GM23338 (cell line): ENCODE measurements around the gene IL13RA2. TPM values are rescaled to one million over a fixed set of nuclear protein-coding genes. Genes with fewer than 3 reads are reported as not detected.

Source experiments
- ATAC-seq: fragments of 200-7000 bp; cut with Tn5 transposase; 3 replicates; pipeline ENCODE4 v1.9.1; 2020
- DNase-seq: peaks from one replicate; pipeline ENCODE4 v3.0.0-alpha.2; 2015; ENCODE audit warnings: low spot score
- H2AFZ ChIP-seq: fragments of 200-600 bp; sonication (generic); 2 replicates; pipeline ENCODE4 v1.8.0; 2016; ENCODE audit warnings: antibody characterized with exemption, mild to moderate bottlenecking, moderate library complexity
- H3F3A ChIP-seq: fragments of 200-600 bp; sonication (generic); replicated peaks from 2 replicates; pipeline ENCODE4 v1.8.0; 2017; ENCODE audit warnings: antibody characterized with exemption, mixed run types, low read depth
- H3K27ac ChIP-seq: fragments of 200-600 bp; sonication (generic); 2 replicates; pipeline ENCODE4 v1.6.1; 2016; ENCODE audit warnings: low read depth
- H3K27me3 ChIP-seq: fragments of 200-600 bp; sonication (generic); 2 replicates; pipeline ENCODE4 v1.8.0; 2016; ENCODE audit warnings: mild to moderate bottlenecking, mixed run types, moderate library complexity; ENCODE audit not compliant: insufficient read depth
- H3K36me3 ChIP-seq: fragments of 200-600 bp; sonication (generic); 2 replicates; pipeline ENCODE4 v1.8.0; 2016; ENCODE audit warnings: mild to moderate bottlenecking; ENCODE audit not compliant: insufficient read depth
- H3K4me1 ChIP-seq: fragments of 200-600 bp; sonication (generic); 2 replicates; pipeline ENCODE4 v1.8.0; 2016; ENCODE audit warnings: mild to moderate bottlenecking, moderate library complexity; ENCODE audit not compliant: insufficient read depth
- H3K4me2 ChIP-seq: fragments of 200-600 bp; sonication (generic); 2 replicates; pipeline ENCODE4 v1.7.1; 2017; ENCODE audit warnings: mixed run types
- H3K4me3 ChIP-seq: fragments of 200-600 bp; sonication (generic); 2 replicates; pipeline ENCODE4 v1.6.1; 2016; ENCODE audit warnings: mixed run types
- H3K79me2 ChIP-seq: fragments of 200-600 bp; sonication (generic); replicated peaks from 2 replicates; pipeline ENCODE4 v1.8.0; 2017; ENCODE audit warnings: mild to moderate bottlenecking; ENCODE audit not compliant: insufficient read depth
- H3K9me2 ChIP-seq: fragments of 200-600 bp; sonication (generic); 2 replicates; pipeline ENCODE4 v1.8.0; 2017; ENCODE audit not compliant: insufficient read depth
- H4K20me1 ChIP-seq: fragments of 200-600 bp; sonication (generic); replicated peaks from 2 replicates; pipeline ENCODE4 v1.8.0; 2017; ENCODE audit warnings: mild to moderate bottlenecking; ENCODE audit not compliant: insufficient read depth
- H3K27ac Mint-ChIP-seq: 2 replicates; pipeline ENCODE4 v1.8.0; 2020; ENCODE audit warnings: inconsistent platforms, mild to moderate bottlenecking, moderate library complexity, mixed read lengths
- H3K27me3 Mint-ChIP-seq: 3 replicates; pipeline ENCODE4 v1.8.0; 2022; ENCODE audit warnings: low read depth, mild to moderate bottlenecking, moderate library complexity, mixed read lengths, inconsistent platforms; ENCODE audit not compliant: insufficient read depth, poor library complexity
- H3K36me3 Mint-ChIP-seq: 3 replicates; pipeline ENCODE4 v1.8.0; 2021; ENCODE audit warnings: low read depth, mild to moderate bottlenecking, inconsistent platforms, moderate library complexity, mixed read lengths
- H3K4me1 Mint-ChIP-seq: 3 replicates; pipeline ENCODE4 v1.8.0; 2020; ENCODE audit warnings: mild to moderate bottlenecking, inconsistent platforms, mixed read lengths
- H3K4me3 Mint-ChIP-seq: 3 replicates; pipeline ENCODE4 v1.8.0; 2021; ENCODE audit warnings: moderate library complexity, mild to moderate bottlenecking, inconsistent platforms, mixed read lengths
- H3K9me3 Mint-ChIP-seq: 3 replicates; pipeline ENCODE4 v1.8.0; 2020; ENCODE audit warnings: moderate library complexity, mild to moderate bottlenecking, inconsistent platforms, mixed read lengths
- CREB1 ChIP-seq: fragments of 250-450 bp; sonication (Bioruptor Pico); IDR thresholded peaks from 2 replicates; pipeline ENCODE4 v1.5.0; 2020; ENCODE audit warnings: low read depth, mild to moderate bottlenecking, moderate library complexity
- EZH2 ChIP-seq: fragments of 200-600 bp; sonication (generic); IDR thresholded peaks from one replicate; pipeline ENCODE4 v1.8.0; 2017; ENCODE audit warnings: antibody characterized with exemption, mild to moderate bottlenecking, low read depth; ENCODE audit not compliant: unreplicated experiment
- EZH2phosphoT487 ChIP-seq: fragments of 200-600 bp; sonication (generic); IDR thresholded peaks from one replicate; pipeline ENCODE4 v1.8.1; 2018; ENCODE audit warnings: antibody characterized with exemption; ENCODE audit not compliant: unreplicated experiment
- NANOG ChIP-seq: IDR thresholded peaks from 2 replicates; pipeline ENCODE4 v1.6.1; 2016; ENCODE audit warnings: antibody characterized with exemption, borderline replicate concordance
- ZNF114 ChIP-seq: fragments of 250-450 bp; sonication (Bioruptor Pico); IDR thresholded peaks from 2 replicates; pipeline ENCODE4 v1.5.0; 2020; ENCODE audit warnings: mild to moderate bottlenecking, moderate library complexity
- ZNF462 ChIP-seq: fragments of 250-450 bp; sonication (Bioruptor Pico); IDR thresholded peaks from 2 replicates; pipeline ENCODE4 v1.5.0; 2020; ENCODE audit warnings: mild to moderate bottlenecking, moderate library complexity
- polyA plus RNA-seq: library from polyadenylated mRNA; unstranded; fragments of >200 nt; fragmentation: Nextera tagmentation; extraction: Ambion mirVana; gene quantifications from 2 replicates; pipeline ENCODE4 v1.2.1, GENCODE V29; 2016
- total RNA-seq: library from RNA; depleted of rRNA; stranded (reverse); fragments of >200 nt; shearing (Covaris generic); gene quantifications from 2 replicates; pipeline ENCODE4 v1.2.3, GENCODE V29; 2014
- TF ChIP-seq, protein P1 (sequence below), 2 experiments: fragments of 200-600 bp in 1 of 2; sonication (generic) in 1 of 2; conservative IDR thresholded peaks; 2 replicates each; pipeline versions ENCODE4 v1.5.1 to v1.6.1; 2016 to 2017; ENCODE audit warnings: antibody characterized with exemption in 2 of 2, low read depth in 2 of 2, mild to moderate bottlenecking in 2 of 2, moderate library complexity in 1 of 2
- TF ChIP-seq, protein P2 (sequence below): IDR thresholded peaks from one replicate; pipeline ENCODE4 v1.6.1; 2018; ENCODE audit warnings: antibody characterized with exemption; ENCODE audit not compliant: unreplicated experiment
- TF ChIP-seq, protein P3 (sequence below): IDR thresholded peaks from 2 replicates; pipeline ENCODE4 v1.6.1; 2016; ENCODE audit warnings: antibody characterized with exemption

The IL13RA2 gene
- total and polyA plus RNA-seq, 2 experiments from 2014 or later: not detected

GRCh38 chrX:115040417-115040816 lies 23.0 kb upstream of the IL13RA2 start:
- peak; percentile 33; the same call in 1 of the 3 replicates for ATAC-seq
- H3K27ac Mint-ChIP-seq: no peak overlapping the region
- no peaks in the 10 kb centered on the region for H3K4me1 ChIP-seq
- no peaks in the 10 kb centered on the region for H3K9me3 Mint-ChIP-seq
- no peak overlapping the region for H3K4me3 Mint-ChIP-seq
- no peak overlapping the region for H2AFZ ChIP-seq
- no peaks in the 10 kb centered on the region for H3F3A ChIP-seq
- no peaks in the 10 kb centered on the region for H4K20me1 ChIP-seq
- H3K79me2 ChIP-seq: no peaks in the 10 kb centered on the region
- H3K4me1 Mint-ChIP-seq: no peaks in the 10 kb centered on the region
- H3K27ac ChIP-seq: no peak overlapping the region
- no peaks in the 10 kb centered on the region for H3K27me3 ChIP-seq
- no peaks in the 10 kb centered on the region for H3K36me3 ChIP-seq
- no peaks in the 10 kb centered on the region for H3K9me2 ChIP-seq
- no peak overlapping the region for H3K4me3 ChIP-seq
- TF ChIP-seq, protein P1, sequence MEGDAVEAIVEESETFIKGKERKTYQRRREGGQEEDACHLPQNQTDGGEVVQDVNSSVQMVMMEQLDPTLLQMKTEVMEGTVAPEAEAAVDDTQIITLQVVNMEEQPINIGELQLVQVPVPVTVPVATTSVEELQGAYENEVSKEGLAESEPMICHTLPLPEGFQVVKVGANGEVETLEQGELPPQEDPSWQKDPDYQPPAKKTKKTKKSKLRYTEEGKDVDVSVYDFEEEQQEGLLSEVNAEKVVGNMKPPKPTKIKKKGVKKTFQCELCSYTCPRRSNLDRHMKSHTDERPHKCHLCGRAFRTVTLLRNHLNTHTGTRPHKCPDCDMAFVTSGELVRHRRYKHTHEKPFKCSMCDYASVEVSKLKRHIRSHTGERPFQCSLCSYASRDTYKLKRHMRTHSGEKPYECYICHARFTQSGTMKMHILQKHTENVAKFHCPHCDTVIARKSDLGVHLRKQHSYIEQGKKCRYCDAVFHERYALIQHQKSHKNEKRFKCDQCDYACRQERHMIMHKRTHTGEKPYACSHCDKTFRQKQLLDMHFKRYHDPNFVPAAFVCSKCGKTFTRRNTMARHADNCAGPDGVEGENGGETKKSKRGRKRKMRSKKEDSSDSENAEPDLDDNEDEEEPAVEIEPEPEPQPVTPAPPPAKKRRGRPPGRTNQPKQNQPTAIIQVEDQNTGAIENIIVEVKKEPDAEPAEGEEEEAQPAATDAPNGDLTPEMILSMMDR (conservative IDR thresholded peaks at IDR 0.05; ENCODE audit: low read depth in 2 of 2): peak in 1 of 2 experiments; percentile 42; a peak in 3 of 4 replicates
- TF ChIP-seq NANOG: no peak
- no peak overlapping the region for H3K4me2 ChIP-seq
- H3K27me3 Mint-ChIP-seq: no peaks in the 10 kb centered on the region
- DNase-seq: peak; percentile 1
- H3K36me3 Mint-ChIP-seq: no peaks in the 10 kb centered on the region

- no peak overlapping the region for H3K4me3 ChIP-seq
- no peak overlapping the region for H3K4me2 ChIP-seq
- no peaks in the 10 kb centered on the region for H3K9me2 ChIP-seq
- H3K4me1 Mint-ChIP-seq: no peaks in the 10 kb centered on the region
- DNase-seq (no peak), ATAC-seq (no peak)
- no peaks in the 10 kb centered on the region for H3K27me3 ChIP-seq
- H3K79me2 ChIP-seq: no peaks in the 10 kb centered on the region
- H3K4me3 Mint-ChIP-seq: no peak overlapping the region
- no peak overlapping the region for H3K27ac ChIP-seq
- H3K4me1 ChIP-seq: no peaks in the 10 kb centered on the region
- H3K27ac Mint-ChIP-seq: no peak overlapping the region
- no peaks in the 10 kb centered on the region for H3K36me3 Mint-ChIP-seq
- H4K20me1 ChIP-seq: no peaks in the 10 kb centered on the region
- no peaks in the 10 kb centered on the region for H3K36me3 ChIP-seq
- H3F3A ChIP-seq: no peaks in the 10 kb centered on the region
- no peaks in the 10 kb centered on the region for H3K9me3 Mint-ChIP-seq
- no peak overlapping the region for H2AFZ ChIP-seq
- H3K27me3 Mint-ChIP-seq: no peaks in the 10 kb centered on the region
- TF ChIP-seq, protein P2, sequence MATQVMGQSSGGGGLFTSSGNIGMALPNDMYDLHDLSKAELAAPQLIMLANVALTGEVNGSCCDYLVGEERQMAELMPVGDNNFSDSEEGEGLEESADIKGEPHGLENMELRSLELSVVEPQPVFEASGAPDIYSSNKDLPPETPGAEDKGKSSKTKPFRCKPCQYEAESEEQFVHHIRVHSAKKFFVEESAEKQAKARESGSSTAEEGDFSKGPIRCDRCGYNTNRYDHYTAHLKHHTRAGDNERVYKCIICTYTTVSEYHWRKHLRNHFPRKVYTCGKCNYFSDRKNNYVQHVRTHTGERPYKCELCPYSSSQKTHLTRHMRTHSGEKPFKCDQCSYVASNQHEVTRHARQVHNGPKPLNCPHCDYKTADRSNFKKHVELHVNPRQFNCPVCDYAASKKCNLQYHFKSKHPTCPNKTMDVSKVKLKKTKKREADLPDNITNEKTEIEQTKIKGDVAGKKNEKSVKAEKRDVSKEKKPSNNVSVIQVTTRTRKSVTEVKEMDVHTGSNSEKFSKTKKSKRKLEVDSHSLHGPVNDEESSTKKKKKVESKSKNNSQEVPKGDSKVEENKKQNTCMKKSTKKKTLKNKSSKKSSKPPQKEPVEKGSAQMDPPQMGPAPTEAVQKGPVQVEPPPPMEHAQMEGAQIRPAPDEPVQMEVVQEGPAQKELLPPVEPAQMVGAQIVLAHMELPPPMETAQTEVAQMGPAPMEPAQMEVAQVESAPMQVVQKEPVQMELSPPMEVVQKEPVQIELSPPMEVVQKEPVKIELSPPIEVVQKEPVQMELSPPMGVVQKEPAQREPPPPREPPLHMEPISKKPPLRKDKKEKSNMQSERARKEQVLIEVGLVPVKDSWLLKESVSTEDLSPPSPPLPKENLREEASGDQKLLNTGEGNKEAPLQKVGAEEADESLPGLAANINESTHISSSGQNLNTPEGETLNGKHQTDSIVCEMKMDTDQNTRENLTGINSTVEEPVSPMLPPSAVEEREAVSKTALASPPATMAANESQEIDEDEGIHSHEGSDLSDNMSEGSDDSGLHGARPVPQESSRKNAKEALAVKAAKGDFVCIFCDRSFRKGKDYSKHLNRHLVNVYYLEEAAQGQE: no peak
- TF ChIP-seq ZNF114 (CRISPR knock-in tag): no peak
- no peak for TF ChIP-seq CREB1 (CRISPR knock-in tag)
- no peak for TF ChIP-seq EZH2
- TF ChIP-seq, protein P3, sequence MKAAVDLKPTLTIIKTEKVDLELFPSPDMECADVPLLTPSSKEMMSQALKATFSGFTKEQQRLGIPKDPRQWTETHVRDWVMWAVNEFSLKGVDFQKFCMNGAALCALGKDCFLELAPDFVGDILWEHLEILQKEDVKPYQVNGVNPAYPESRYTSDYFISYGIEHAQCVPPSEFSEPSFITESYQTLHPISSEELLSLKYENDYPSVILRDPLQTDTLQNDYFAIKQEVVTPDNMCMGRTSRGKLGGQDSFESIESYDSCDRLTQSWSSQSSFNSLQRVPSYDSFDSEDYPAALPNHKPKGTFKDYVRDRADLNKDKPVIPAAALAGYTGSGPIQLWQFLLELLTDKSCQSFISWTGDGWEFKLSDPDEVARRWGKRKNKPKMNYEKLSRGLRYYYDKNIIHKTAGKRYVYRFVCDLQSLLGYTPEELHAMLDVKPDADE: no peak
- no peak for TF ChIP-seq NANOG
- no peak for TF ChIP-seq ZNF462 (CRISPR knock-in tag)
- TF ChIP-seq EZH2phosphoT487: no peak
Measured at GRCh38 chrX:115038406-115038805, 21.0 kb upstream of the IL13RA2 start.
